ENCODE measurements around the gene MC2R. TPM values are rescaled to one million over a fixed set of nuclear protein-coding genes. Genes with fewer than 3 reads are reported as not detected.

The MC2R gene
- total and polyA plus RNA-seq, 2 donors from 2014 or later, result not detected

DNA sequence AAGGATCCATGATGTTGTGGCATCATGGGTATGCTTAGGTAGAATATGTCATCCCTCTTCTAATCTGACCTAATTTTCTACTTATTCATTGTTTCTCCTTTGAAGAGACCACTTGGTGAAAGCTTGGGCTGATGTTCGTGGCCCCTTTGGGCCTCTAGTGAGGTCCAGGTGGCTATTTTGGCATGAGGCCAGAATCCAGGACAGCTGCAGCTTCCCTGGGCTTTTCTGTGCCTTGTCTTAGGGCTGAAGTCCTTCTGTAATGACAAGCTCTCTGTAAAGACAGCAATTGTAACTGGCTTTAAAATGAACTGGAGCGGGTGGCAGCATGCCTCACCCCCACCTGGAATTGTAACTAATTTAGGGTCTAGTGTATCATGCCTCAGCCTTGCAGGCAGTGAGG, 15.6 kb upstream of the MC2R start:
- Histone ChIP-seq H3K9ac (ENCODE audit: low read length in 3 of 3) (no peak overlapping the region), H3K36me3 (ENCODE audit: control insufficient read depth in 2 of 3, insufficient read depth in 3 of 3, low read length in 3 of 3) (no peaks in the 10 kb centered on the region), H3K4me1 (ENCODE audit: control insufficient read depth in 2 of 3, insufficient read depth in 2 of 3, low read depth in 1 of 3, low read length in 3 of 3) (no peaks in the 10 kb centered on the region), H3K4me3 (ENCODE audit: low read length in 3 of 3) (no peak overlapping the region), H3K9me3 (ENCODE audit: control insufficient read depth in 2 of 3, insufficient read depth in 1 of 3, low read length in 3 of 3) (peaks cover 0 to 14% (median 0%) of the 10 kb centered on the region in 3 donors), H3K27me3 (ENCODE audit: control insufficient read depth, insufficient read depth, low read length) (no peaks in the 10 kb centered on the region), H3K27ac (ENCODE audit: low read depth in 2 of 2, low read length in 2 of 2) (no peak overlapping the region)
- FAIRE-seq, result no peak
- DNase-seq, result no peak
- intact Hi-C loops (cut with DNase I), result no loop called here
- TF ChIP-seq, protein P1, sequence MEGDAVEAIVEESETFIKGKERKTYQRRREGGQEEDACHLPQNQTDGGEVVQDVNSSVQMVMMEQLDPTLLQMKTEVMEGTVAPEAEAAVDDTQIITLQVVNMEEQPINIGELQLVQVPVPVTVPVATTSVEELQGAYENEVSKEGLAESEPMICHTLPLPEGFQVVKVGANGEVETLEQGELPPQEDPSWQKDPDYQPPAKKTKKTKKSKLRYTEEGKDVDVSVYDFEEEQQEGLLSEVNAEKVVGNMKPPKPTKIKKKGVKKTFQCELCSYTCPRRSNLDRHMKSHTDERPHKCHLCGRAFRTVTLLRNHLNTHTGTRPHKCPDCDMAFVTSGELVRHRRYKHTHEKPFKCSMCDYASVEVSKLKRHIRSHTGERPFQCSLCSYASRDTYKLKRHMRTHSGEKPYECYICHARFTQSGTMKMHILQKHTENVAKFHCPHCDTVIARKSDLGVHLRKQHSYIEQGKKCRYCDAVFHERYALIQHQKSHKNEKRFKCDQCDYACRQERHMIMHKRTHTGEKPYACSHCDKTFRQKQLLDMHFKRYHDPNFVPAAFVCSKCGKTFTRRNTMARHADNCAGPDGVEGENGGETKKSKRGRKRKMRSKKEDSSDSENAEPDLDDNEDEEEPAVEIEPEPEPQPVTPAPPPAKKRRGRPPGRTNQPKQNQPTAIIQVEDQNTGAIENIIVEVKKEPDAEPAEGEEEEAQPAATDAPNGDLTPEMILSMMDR (IDR thresholded peaks at IDR 0.05; ENCODE audit: borderline replicate concordance, extremely low read depth, insufficient read depth), result no peak

GRCh38 chr18:13923221-13923620, 7.9 kb upstream of the MC2R start:
- Histone ChIP-seq H3K9me3 (ENCODE audit: control insufficient read depth in 2 of 3, insufficient read depth in 1 of 3, low read length in 3 of 3) (no peaks in the 10 kb centered on the region), H3K27me3 (ENCODE audit: control insufficient read depth, insufficient read depth, low read length) (no peaks in the 10 kb centered on the region), H3K4me1 (ENCODE audit: control insufficient read depth in 2 of 3, insufficient read depth in 2 of 3, low read depth in 1 of 3, low read length in 3 of 3) (no peaks in the 10 kb centered on the region), H3K4me3 (ENCODE audit: low read length in 3 of 3) (no peak overlapping the region), H3K9ac (ENCODE audit: low read length in 3 of 3) (no peak overlapping the region), H3K36me3 (ENCODE audit: control insufficient read depth in 2 of 3, insufficient read depth in 3 of 3, low read length in 3 of 3) (no peaks in the 10 kb centered on the region), H3K27ac (ENCODE audit: low read depth in 2 of 2, low read length in 2 of 2) (no peak overlapping the region)
- TF ChIP-seq, protein P1 (IDR thresholded peaks at IDR 0.05; ENCODE audit: borderline replicate concordance, extremely low read depth, insufficient read depth), result no peak
- FAIRE-seq (no peak), DNase-seq (no peak)
- intact Hi-C loops (cut with DNase I), result no loop called here

- no peaks in the 10 kb centered on the region for H3K36me3 ChIP-seq (ENCODE audit: control insufficient read depth in 2 of 3, insufficient read depth in 3 of 3, low read length in 3 of 3)
- FAIRE-seq, result no peak
- peak in 1 of 5 donors; percentile 41 for DNase-seq
- no peaks in the 10 kb centered on the region for H3K9me3 ChIP-seq (ENCODE audit: control insufficient read depth in 2 of 3, insufficient read depth in 1 of 3, low read length in 3 of 3)
- H3K4me3 ChIP-seq (ENCODE audit: low read length in 3 of 3), result no peak overlapping the region
- TF ChIP-seq, protein P1 (IDR thresholded peaks at IDR 0.05; ENCODE audit: borderline replicate concordance, extremely low read depth, insufficient read depth), result no peak
- no peaks in the 10 kb centered on the region for H3K4me1 ChIP-seq (ENCODE audit: control insufficient read depth in 2 of 3, insufficient read depth in 2 of 3, low read depth in 1 of 3, low read length in 3 of 3)
- H3K27me3 ChIP-seq (ENCODE audit: control insufficient read depth, insufficient read depth, low read length), result no peaks in the 10 kb centered on the region
- intact Hi-C loops (cut with DNase I), result no loop called here
- no peak overlapping the region for H3K9ac ChIP-seq (ENCODE audit: low read length in 3 of 3)
- H3K27ac ChIP-seq (ENCODE audit: low read depth in 2 of 2, low read length in 2 of 2), result no peak overlapping the region
These were observed 3.6 kb upstream of the MC2R start for GRCh38 chr18:13918898-13919297.

DNA sequence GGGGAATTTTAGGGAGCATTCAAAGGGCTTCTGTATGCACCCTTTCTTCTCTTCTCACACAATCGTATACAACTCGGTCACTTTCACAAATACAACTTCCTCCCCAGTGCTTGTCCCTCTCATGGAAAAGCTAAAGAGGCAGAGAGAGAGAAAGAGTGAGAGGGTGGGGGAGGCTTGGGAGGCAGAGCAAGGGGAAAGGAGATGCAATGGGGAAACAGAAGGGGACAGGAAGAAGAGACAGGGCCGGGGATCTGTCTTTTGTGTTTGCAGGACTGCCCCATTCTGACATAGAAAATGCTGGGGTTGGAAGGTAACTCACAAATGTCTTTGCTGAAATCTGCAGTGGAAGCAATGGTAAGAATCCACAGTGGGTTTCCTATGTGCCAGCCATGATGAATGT, 2.1 kb upstream of the MC2R start:
- intact Hi-C loops (cut with DNase I), result no loop called here
- Histone ChIP-seq H3K27ac (ENCODE audit: low read depth in 2 of 2, low read length in 2 of 2) (no peak overlapping the region), H3K4me3 (ENCODE audit: low read length in 3 of 3) (no peak overlapping the region), H3K4me1 (ENCODE audit: control insufficient read depth in 2 of 3, insufficient read depth in 2 of 3, low read depth in 1 of 3, low read length in 3 of 3) (no peaks in the 10 kb centered on the region), H3K9me3 (ENCODE audit: control insufficient read depth in 2 of 3, insufficient read depth in 1 of 3, low read length in 3 of 3) (no peaks in the 10 kb centered on the region), H3K9ac (ENCODE audit: low read length in 3 of 3) (no peak overlapping the region), H3K27me3 (ENCODE audit: control insufficient read depth, insufficient read depth, low read length) (no peaks in the 10 kb centered on the region), H3K36me3 (ENCODE audit: control insufficient read depth in 2 of 3, insufficient read depth in 3 of 3, low read length in 3 of 3) (no peaks in the 10 kb centered on the region)
- TF ChIP-seq, protein P1 (IDR thresholded peaks at IDR 0.05; ENCODE audit: borderline replicate concordance, extremely low read depth, insufficient read depth), result no peak
- FAIRE-seq (no peak), DNase-seq (no peak)

Data from kidney (tissue), 14 donors.